Activated CD4-positive, alpha-beta memory T cell treated with anti-CD3 and anti-CD28 coated beads for 36 hours (primary cell): ENCODE data around the gene PCIF1. TPM values are rescaled to one million over a fixed set of nuclear protein-coding genes. Genes with fewer than 3 reads are reported as not detected.
"Not testable (repeated sequence)": the region's sequence is repeated elsewhere in the genome, so short reads cannot be mapped to it uniquely, and the experiment has no call there.

Experiments
- CTCF ChIA-PET: fragments of 350-600 bp; sonication (Branson Sonifier 250); formaldehyde crosslinking; loops from one replicate; lab custom pipeline; 2021; ENCODE audit warnings: antibody characterized with exemption, inconsistent platforms; lab: Charles Lee
- POLR2A ChIA-PET: fragments of 350-600 bp; sonication (Branson Sonifier 250); formaldehyde crosslinking; loops from one replicate; lab custom pipeline; 2021; ENCODE audit warnings: antibody characterized with exemption; lab: Charles Lee
- DNase-seq: peaks from one replicate; pipeline ENCODE4 v3.0.0-alpha.2; 2020
- H3K27ac Mint-ChIP-seq: one replicate; pipeline ENCODE4 v1.8.0; 2021; ENCODE audit warnings: mixed read lengths
- H3K27me3 Mint-ChIP-seq: one replicate; pipeline ENCODE4 v1.8.0; 2021; ENCODE audit warnings: mixed read lengths
- H3K36me3 Mint-ChIP-seq: one replicate; pipeline ENCODE4 v1.8.0; 2021; ENCODE audit warnings: mixed read lengths
- H3K4me1 Mint-ChIP-seq: one replicate; pipeline ENCODE4 v1.8.0; 2021; ENCODE audit warnings: low read depth, mixed read lengths
- H3K4me3 Mint-ChIP-seq: one replicate; pipeline ENCODE4 v1.8.0; 2021; ENCODE audit warnings: mild to moderate bottlenecking, mixed read lengths
- H3K9me3 Mint-ChIP-seq: one replicate; pipeline ENCODE4 v1.8.0; 2021; ENCODE audit warnings: mixed read lengths
- intact Hi-C: fragments of 100-400 bp; cut with micrococcal nuclease; formaldehyde crosslinking; loops from one replicate; pipeline ENCODE4 v1.15.1; 2023
- total RNA-seq, 2 experiments: library from RNA; stranded (reverse); gene quantifications; one replicate each; pipeline ENCODE4 v1.2.3, GENCODE V29; 2021

PCIF1 gene
- total RNA-seq, 2 experiments from 2014 or later = 29.9 to 33.0 TPM

DNA sequence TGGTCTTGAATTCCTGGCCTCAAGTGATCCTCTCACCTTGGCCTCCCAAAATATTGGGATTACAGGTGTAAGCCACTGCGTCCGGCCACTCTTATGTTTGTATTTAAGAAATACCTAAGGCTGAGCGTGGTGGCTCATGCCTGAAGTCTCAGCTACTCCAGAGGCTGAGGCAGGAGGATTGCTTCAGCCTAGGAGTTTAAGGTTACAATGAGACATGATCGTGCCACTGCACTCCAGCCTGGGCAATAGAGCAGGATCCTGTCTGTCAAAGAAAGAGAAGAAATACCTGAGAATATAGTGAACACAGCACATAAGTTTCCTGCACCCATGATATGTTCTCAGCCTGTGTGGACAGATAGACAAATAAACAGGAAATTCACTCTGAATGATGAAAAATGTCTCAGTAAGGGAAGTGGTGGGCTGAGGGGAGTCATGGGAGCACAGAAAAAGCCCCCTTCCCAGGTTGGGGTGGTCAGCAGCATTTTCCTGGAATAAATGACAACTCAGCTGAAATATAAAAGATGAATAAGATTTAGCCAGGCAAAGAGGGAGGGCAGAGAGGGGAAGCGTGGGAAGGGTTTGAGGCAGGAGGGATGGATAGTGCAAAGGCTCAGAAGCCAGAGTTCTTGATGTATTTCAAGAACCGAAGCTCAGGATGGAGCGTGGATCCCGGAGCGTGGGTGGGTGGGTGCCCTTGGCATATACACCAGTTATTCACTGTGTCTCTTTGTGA lies 60.4 kb downstream of the PCIF1 start:
- CTCF ChIA-PET = interaction anchor here (0.9 to 1.3 kb wide), 2 partner anchors 9 to 18 kb away, joined by 3 to 6 read pairs; no protein-coding TSS in a partner anchor

GRCh38 chr20:45995495-45996097 lies 61.1 kb downstream of the PCIF1 start:
- H3K4me3 Mint-ChIP-seq, H3K27ac Mint-ChIP-seq, H3K36me3 Mint-ChIP-seq, POLR2A ChIA-PET, DNase-seq, intact Hi-C loops, H3K27me3 Mint-ChIP-seq, H3K9me3 Mint-ChIP-seq: not testable (repeated sequence)
- CTCF ChIA-PET = interaction anchor here (0.9 to 1.6 kb wide), 3 partner anchors 8 to 17 kb away, joined by 3 to 7 read pairs (median 6); no protein-coding TSS in a partner anchor
- peaks cover 45% of the 10 kb centered on the region for H3K4me1 Mint-ChIP-seq

More for the DNA sequence above, 60.4 kb downstream of the PCIF1 start:
- Mint-ChIP-seq H3K9me3 (no peaks in the 10 kb centered on the region), H3K27me3 (no peaks in the 10 kb centered on the region), H3K4me1 (peaks cover 38% of the 10 kb centered on the region), H3K27ac (no peak overlapping the region), H3K36me3 (no peaks in the 10 kb centered on the region), H3K4me3 (no peak overlapping the region)
- POLR2A ChIA-PET = no interaction called here
- intact Hi-C loops = no loop called here
- no peak for DNase-seq

GRCh38 chr20:45997187-45997586 lies 62.7 kb downstream of the PCIF1 start:
- DNase-seq = no peak
- peak overlapping the region; percentile 42 for H3K27ac Mint-ChIP-seq
- H3K4me1 Mint-ChIP-seq = peaks cover 57% of the 10 kb centered on the region
- H3K4me3 Mint-ChIP-seq = no peak overlapping the region
- POLR2A ChIA-PET = no interaction called here
- CTCF ChIA-PET = interaction anchor here (1.0 to 1.6 kb wide), 3 partner anchors 10 to 198 kb away, joined by 3 to 7 read pairs (median 4); no protein-coding TSS in a partner anchor
- H3K9me3 Mint-ChIP-seq = no peaks in the 10 kb centered on the region
- intact Hi-C loops = no loop called here
- H3K27me3 Mint-ChIP-seq = no peaks in the 10 kb centered on the region
- no peaks in the 10 kb centered on the region for H3K36me3 Mint-ChIP-seq

Other genes starting within 250 kb of the PCIF1 start
- not detected for gene WFDC13, start 232.6 kb upstream of the PCIF1 start, total RNA-seq
- not detected for gene WFDC10B, start 229.7 kb upstream of the PCIF1 start, total RNA-seq
- not detected for gene SPINT4, start 212.3 kb upstream of the PCIF1 start, total RNA-seq
- not detected for gene WFDC3, start 142.8 kb upstream of the PCIF1 start, total RNA-seq
- 10 to 100 TPM; 24.9 to 27.0 TPM for gene DNTTIP1, start 142.7 kb upstream of the PCIF1 start, total RNA-seq
- gene UBE2C, start 122.0 kb upstream of the PCIF1 start, total RNA-seq = 100 to 1,000 TPM; 192 to 196 TPM
- not detected for gene TNNC2, start 107.4 kb upstream of the PCIF1 start, total RNA-seq
- 1 to 10 TPM; 1.8 to 2.2 TPM for gene SNX21, start 100.9 kb upstream of the PCIF1 start, total RNA-seq
- 10 to 100 TPM; 25.5 to 29.0 TPM for gene ACOT8, start 77.3 kb upstream of the PCIF1 start, total RNA-seq
- gene ZSWIM3, start 77.1 kb upstream of the PCIF1 start, total RNA-seq = 1 to 10 TPM; 4.7 TPM
- 1 to 10 TPM; 7.7 to 8.1 TPM for gene ZSWIM1, start 53.5 kb upstream of the PCIF1 start, total RNA-seq
- gene SPATA25, start 47.1 kb upstream of the PCIF1 start, total RNA-seq = under 1 TPM; 0.50 to 0.63 TPM
- gene NEURL2, start 43.5 kb upstream of the PCIF1 start, total RNA-seq = 1 to 10 TPM; 2.3 to 2.5 TPM
- 10 to 100 TPM; 49.8 to 54.8 TPM for gene CTSA, start 43.3 kb upstream of the PCIF1 start, total RNA-seq
- 1 to 10 TPM; 9.4 to 9.5 TPM for gene PLTP, start 22.5 kb upstream of the PCIF1 start, total RNA-seq
- gene ZNF335, start 37.5 kb downstream of the PCIF1 start, total RNA-seq = 10 to 100 TPM; 24.1 to 26.0 TPM
- gene MMP9, start 74.2 kb downstream of the PCIF1 start, total RNA-seq = under 1 TPM; 0.10 to 0.12 TPM
- gene SLC12A5, start 94.5 kb downstream of the PCIF1 start, total RNA-seq = under 1 TPM in 1 of 2 experiments, not detected in 1; 0.97 TPM
- 10 to 100 TPM; 13.1 to 13.7 TPM for gene NCOA5, start 155.3 kb downstream of the PCIF1 start, total RNA-seq
- 1 to 10 TPM; 3.2 to 4.0 TPM for gene CD40, start 183.6 kb downstream of the PCIF1 start, total RNA-seq